MM.1S (cell line): ENCODE data around the gene DNAH6.

Experiments used
- CTCF ChIP-seq: fragments of 300-600 bp; sonication (generic); IDR thresholded peaks from 2 replicates; pipeline ENCODE4 v1.5.1; 2016; ENCODE audit warnings: antibody characterized with exemption, low read length, mixed read lengths
- EZH2 ChIP-seq: fragments of 300-600 bp; sonication (generic); optimal IDR thresholded peaks from 2 replicates; pipeline ENCODE3; 2017; ENCODE audit warnings: low read depth, mild to moderate bottlenecking, antibody characterized with exemption, low read length, mixed read lengths
- EZH2phosphoT487 ChIP-seq: fragments of 300-600 bp; sonication (generic); IDR thresholded peaks from 2 replicates; pipeline ENCODE4 v1.6.1; 2018; ENCODE audit warnings: antibody characterized with exemption, low read length

GRCh38 chr2:84619794-84620371 lies 103.6 kb downstream of the DNAH6 start:
- TF ChIP-seq CTCF (no peak), EZH2 (no peak), EZH2phosphoT487 (no peak)
